Sigmoid colon (tissue), 4 donors: ENCODE results near the gene KTN1.

Source experiments
- CTCF ChIP-seq, 4 experiments: fragments of 450-650 bp in 3 of 4; fragments of 200-600 bp in 1 of 4; IDR thresholded peaks; one replicate each; pipeline ENCODE4 v1.5.1; 2016 to 2019; ENCODE audit warnings: antibody characterized with exemption in 4 of 4, mild to moderate bottlenecking in 3 of 4, moderate library complexity in 2 of 4
- POLR2A ChIP-seq, 2 donors: fragments of 450-650 bp; IDR thresholded peaks; one replicate each; pipeline ENCODE4 v1.6.1; 2016; ENCODE audit warnings: antibody characterized with exemption in 2 of 2, mild to moderate bottlenecking in 2 of 2, moderate library complexity in 2 of 2
- POLR2AphosphoS5 ChIP-seq, 4 donors: sonication (generic); formaldehyde crosslinking; IDR thresholded peaks; one replicate each; pipeline ENCODE4 v1.6.1; 2017; ENCODE audit warnings: antibody characterized with exemption in 4 of 4

GRCh38 chr14:55545779-55546178 lies 34.2 kb upstream of the KTN1 start:
- TF ChIP-seq CTCF (IDR thresholded peaks at IDR 0.05) (no peak), POLR2A (IDR thresholded peaks at IDR 0.05) (no peak), POLR2AphosphoS5 (IDR thresholded peaks at IDR 0.05) (no peak)
